ENCODE results near the gene TMEM18.

The TMEM18 gene

DNA sequence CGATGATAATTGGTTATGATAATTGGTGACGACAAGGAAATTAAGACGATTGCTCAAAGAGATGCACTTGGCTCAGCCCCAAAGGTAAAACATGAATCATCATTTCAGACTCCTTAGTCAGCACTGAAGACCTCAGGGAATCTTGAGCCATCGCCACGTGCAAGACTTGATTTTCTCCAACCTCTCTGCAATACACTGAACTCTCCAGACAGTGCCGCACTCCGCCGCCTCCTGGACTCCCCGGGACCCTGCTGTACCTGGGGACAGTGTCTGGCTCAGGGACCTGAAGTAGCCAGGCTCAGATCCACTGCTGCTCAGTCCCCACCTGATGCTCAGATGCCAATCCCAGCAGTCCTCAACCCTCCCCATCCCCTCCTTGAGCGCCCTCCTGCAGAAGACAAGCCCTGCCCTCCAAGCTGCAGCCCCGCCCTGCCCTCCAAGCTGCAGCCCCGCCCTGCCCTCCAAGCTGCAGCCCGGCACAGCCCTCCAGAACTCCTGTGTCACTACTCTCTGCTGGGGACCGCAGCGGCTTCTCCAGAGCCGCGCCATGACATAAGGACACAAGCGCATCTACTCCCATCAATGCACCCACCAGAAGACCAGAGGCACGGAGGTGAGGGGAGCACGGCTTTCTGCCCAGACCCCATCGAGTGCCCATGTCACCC, 1.1 kb downstream of the TMEM18 start:
- peak; percentile 75 for DNase-seq
- Histone ChIP-seq H3K9me3 (no peaks in the 10 kb centered on the region), H3K4me3 (ENCODE audit: low read depth, low read length) (peak overlapping the region; percentile 61), H3K4me1 (no peaks in the 10 kb centered on the region), H3K27me3 (no peaks in the 10 kb centered on the region), H3K36me3 (peaks cover 3% of the 10 kb centered on the region; the same call in 1 of the 2 replicates)
- TF ChIP-seq, protein P1, sequence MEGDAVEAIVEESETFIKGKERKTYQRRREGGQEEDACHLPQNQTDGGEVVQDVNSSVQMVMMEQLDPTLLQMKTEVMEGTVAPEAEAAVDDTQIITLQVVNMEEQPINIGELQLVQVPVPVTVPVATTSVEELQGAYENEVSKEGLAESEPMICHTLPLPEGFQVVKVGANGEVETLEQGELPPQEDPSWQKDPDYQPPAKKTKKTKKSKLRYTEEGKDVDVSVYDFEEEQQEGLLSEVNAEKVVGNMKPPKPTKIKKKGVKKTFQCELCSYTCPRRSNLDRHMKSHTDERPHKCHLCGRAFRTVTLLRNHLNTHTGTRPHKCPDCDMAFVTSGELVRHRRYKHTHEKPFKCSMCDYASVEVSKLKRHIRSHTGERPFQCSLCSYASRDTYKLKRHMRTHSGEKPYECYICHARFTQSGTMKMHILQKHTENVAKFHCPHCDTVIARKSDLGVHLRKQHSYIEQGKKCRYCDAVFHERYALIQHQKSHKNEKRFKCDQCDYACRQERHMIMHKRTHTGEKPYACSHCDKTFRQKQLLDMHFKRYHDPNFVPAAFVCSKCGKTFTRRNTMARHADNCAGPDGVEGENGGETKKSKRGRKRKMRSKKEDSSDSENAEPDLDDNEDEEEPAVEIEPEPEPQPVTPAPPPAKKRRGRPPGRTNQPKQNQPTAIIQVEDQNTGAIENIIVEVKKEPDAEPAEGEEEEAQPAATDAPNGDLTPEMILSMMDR (IDR thresholded peaks at IDR 0.05; ENCODE audit: low read depth, low read length) = peak; percentile 40

DNA sequence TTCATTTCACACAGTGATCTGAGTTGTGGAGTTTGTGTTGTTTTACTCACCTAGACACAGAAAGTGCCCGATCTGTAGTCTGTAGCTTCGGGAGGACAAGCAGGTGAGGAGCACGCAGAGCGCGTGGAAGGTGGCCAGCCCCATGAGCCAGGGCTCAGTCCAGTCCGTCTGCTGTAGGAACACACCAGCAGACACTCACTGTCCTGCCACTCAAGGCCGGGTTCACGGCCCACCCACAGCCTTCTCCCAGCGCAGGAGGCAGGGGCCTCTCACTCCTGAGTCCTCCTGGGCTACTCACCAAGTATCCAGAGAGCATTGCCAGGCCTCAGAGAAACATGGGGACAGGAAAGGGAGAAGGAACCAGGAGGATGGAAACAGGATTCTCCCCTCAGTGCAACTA, 1.7 kb downstream of the TMEM18 start:
- DNase-seq = no peak
- no peaks in the 10 kb centered on the region for H3K4me1 ChIP-seq
- TF ChIP-seq, protein P1 (IDR thresholded peaks at IDR 0.05; ENCODE audit: low read depth, low read length) = no peak
- H3K9me3 ChIP-seq = no peaks in the 10 kb centered on the region
- peaks cover 3% of the 10 kb centered on the region; the same call in 1 of the 2 replicates for H3K36me3 ChIP-seq
- no peaks in the 10 kb centered on the region for H3K27me3 ChIP-seq
- peak overlapping the region; percentile 61 for H3K4me3 ChIP-seq (ENCODE audit: low read depth, low read length)

DNA sequence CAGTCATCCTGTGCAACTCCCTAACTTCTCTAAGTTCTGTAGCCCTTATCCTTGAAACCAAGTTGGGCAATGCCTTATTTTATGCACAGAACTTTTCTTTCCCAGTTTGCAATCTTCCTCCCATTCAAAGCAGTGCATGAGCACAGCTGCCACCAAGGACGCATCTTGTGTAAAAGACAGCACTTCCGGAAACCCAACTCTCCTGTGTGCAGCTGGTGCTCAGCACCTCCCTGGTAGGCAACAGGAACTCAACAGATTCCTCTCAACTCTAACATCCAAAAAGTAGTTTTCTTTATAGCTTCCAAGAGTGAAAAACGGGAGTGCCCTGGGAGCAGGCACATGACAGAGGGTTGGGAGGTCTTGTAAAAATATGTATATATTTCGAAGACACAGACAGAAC, 2.2 kb downstream of the TMEM18 start:
- TF ChIP-seq, protein P1 (IDR thresholded peaks at IDR 0.05; ENCODE audit: low read depth, low read length) = no peak
- Histone ChIP-seq H3K4me1 (no peaks in the 10 kb centered on the region), H3K9me3 (no peaks in the 10 kb centered on the region), H3K27me3 (no peaks in the 10 kb centered on the region), H3K4me3 (ENCODE audit: low read depth, low read length) (no peak overlapping the region), H3K36me3 (peaks cover 3% of the 10 kb centered on the region; the same call in 1 of the 2 replicates)
- DNase-seq = no peak

DNA sequence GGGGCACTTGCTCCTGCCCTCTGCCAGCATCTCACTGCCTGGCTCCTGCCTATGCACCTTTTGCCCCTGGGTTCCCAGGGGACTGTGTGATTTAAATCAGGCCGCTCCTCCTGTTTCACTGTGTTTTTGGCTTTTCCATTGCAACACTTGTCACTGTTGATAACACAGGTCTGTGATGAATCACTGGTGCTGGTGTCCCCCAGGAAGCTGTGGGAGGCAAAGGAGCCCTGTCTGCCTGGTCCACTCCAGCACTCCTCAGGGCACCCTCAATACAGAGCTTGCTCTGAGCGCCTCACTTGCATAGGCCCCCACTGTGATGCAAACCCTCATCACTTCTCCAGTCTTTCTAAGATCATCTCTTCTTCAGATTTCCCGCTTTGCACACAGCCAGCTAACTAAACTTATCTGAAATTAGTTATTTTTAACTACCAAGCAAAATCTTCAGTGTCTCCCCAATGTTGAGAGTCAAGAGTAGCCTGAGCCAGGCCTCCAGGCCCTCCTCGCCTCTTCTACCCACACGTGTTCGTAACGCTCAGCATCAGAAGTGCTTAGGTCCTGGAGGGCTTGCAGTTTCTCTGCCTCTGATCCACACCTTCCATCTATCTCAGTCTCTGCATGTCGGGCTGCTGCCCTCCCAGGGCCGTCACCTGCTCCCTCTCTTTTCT, 2.8 kb downstream of the TMEM18 start:
- Histone ChIP-seq H3K4me1 (no peaks in the 10 kb centered on the region), H3K27me3 (no peaks in the 10 kb centered on the region), H3K36me3 (peaks cover 3% of the 10 kb centered on the region; the same call in 1 of the 2 replicates), H3K9me3 (no peaks in the 10 kb centered on the region), H3K4me3 (ENCODE audit: low read depth, low read length) (no peak overlapping the region)
- TF ChIP-seq, protein P1 (IDR thresholded peaks at IDR 0.05; ENCODE audit: low read depth, low read length) = no peak
- no peak for DNase-seq

DNA sequence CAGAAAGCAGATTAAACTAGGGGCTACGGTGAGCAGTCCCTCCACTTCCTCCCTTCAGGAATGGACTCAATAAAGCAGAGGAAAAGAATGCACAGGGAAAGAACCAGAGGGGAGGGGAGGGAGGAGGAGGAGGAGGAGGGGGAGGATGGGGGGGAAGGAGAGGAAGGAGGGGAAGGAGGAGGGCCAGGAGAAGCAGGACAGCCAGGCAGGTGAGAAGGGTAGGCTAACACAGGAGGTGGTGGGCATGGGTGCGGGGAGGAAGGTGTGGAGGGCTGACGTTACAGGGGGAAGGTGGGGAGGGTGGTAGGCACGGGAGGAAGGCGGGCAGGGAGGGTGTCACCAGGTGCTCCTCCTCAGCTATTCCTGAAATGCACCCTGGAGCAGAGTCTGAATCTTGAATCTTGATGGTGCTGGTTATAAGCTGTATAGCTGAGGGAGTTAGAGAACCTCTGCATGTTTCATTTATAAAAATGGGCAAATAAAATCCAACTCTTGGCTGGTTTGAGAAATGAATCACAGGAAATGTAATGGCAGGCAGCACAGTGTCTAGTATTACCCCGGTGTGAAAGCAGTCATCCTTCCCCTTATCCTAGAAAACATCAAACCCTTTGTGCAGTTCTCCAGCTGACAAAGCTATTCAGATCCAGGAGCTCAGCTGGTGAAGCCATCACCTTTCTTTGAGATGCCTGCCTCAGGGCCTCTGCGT, 3.4 kb downstream of the TMEM18 start:
- DNase-seq = no peak
- peaks cover 3% of the 10 kb centered on the region; the same call in 1 of the 2 replicates for H3K36me3 ChIP-seq
- H3K4me3 ChIP-seq (ENCODE audit: low read depth, low read length) = no peak overlapping the region
- no peaks in the 10 kb centered on the region for H3K27me3 ChIP-seq
- TF ChIP-seq, protein P1 (IDR thresholded peaks at IDR 0.05; ENCODE audit: low read depth, low read length) = no peak
- H3K4me1 ChIP-seq = no peaks in the 10 kb centered on the region
- no peaks in the 10 kb centered on the region for H3K9me3 ChIP-seq
